ENCODE data around the gene PWWP2B. TPM values are rescaled to one million over a fixed set of nuclear protein-coding genes. Genes with fewer than 3 reads are reported as not detected.
A peak's percentile ranks its signal among the peaks of the same experiment; 100 is the strongest.

The PWWP2B gene
- total RNA-seq, 4 donors from 2014 or later = 14.5 to 35.4 (median 27.3) TPM

GRCh38 chr10:132421847-132422751 is 25.1 kb downstream of the PWWP2B start:
- Histone ChIP-seq H3K27ac (peak overlapping the region; percentile 97 to 98 (median 98)), H3K27me3 (no peaks in the 10 kb centered on the region), H3K9me3 (no peaks in the 10 kb centered on the region), H3K4me1 (peaks cover 50 to 55% of the 10 kb centered on the region in 2 donors), H3K4me3 (replicated peaks in 1 of 3) (no peak overlapping the region), H3K36me3 (no peaks in the 10 kb centered on the region)
- TF ChIP-seq CTCF (IDR thresholded peaks at IDR 0.05) (no peak), POLR2A (IDR thresholded peaks at IDR 0.05) (no peak)
- WGBS, 2 donors = 77 to 85% methylated on average over 24 to 26 of the region's 30 CpGs
- no peak for DNase-seq
- intact Hi-C loops (cut with DNase I) = no loop called here

GRCh38 chr10:132422903-132423825 is 26.2 kb downstream of the PWWP2B start:
- WGBS, 2 donors = 91 to 94% methylated on average over 25 to 26 of the region's 26 CpGs
- Histone ChIP-seq H3K4me3 (replicated peaks in 1 of 3) (no peak overlapping the region), H3K36me3 (no peaks in the 10 kb centered on the region), H3K9me3 (no peaks in the 10 kb centered on the region), H3K4me1 (peaks cover 40 to 44% of the 10 kb centered on the region in 2 donors), H3K27me3 (no peaks in the 10 kb centered on the region), H3K27ac (peak overlapping the region in 2 of 3 donors; percentile 97 to 98)
- TF ChIP-seq POLR2A (IDR thresholded peaks at IDR 0.05) (no peak), CTCF (IDR thresholded peaks at IDR 0.05) (no peak)
- intact Hi-C loops (cut with DNase I) = no loop called here
- DNase-seq = no peak

- Histone ChIP-seq H3K36me3 (no peaks in the 10 kb centered on the region), H3K4me1 (peaks cover 32 to 37% of the 10 kb centered on the region in 2 donors), H3K27me3 (no peaks in the 10 kb centered on the region), H3K4me3 (replicated peaks in 1 of 3) (no peak overlapping the region), H3K27ac (no peak overlapping the region), H3K9me3 (no peaks in the 10 kb centered on the region)
- peak in 1 of 2 donors; percentile 37 for DNase-seq
- 78 to 80% methylated on average over 13 to 17 of the region's 21 CpGs for WGBS, 2 donors
- intact Hi-C loops (cut with DNase I) = no loop called here
- no peak for TF ChIP-seq CTCF (IDR thresholded peaks at IDR 0.05)
- TF ChIP-seq POLR2A (IDR thresholded peaks at IDR 0.05) = no peak
Measured at GRCh38 chr10:132423966-132424861, 27.2 kb downstream of the PWWP2B start.

- 94 to 96% methylated on average over 44 to 58 of the region's 61 CpGs for WGBS, 2 donors
- DNase-seq = no peak
- H3K4me1 ChIP-seq = peaks cover 30 to 37% of the 10 kb centered on the region in 2 donors
- intact Hi-C loops (cut with DNase I) = no loop called here
- TF ChIP-seq POLR2A (IDR thresholded peaks at IDR 0.05) (no peak), CTCF (IDR thresholded peaks at IDR 0.05) (no peak)
- no peaks in the 10 kb centered on the region for H3K9me3 ChIP-seq
- H3K27me3 ChIP-seq = no peaks in the 10 kb centered on the region
- H3K4me3 ChIP-seq (replicated peaks in 1 of 3) = no peak overlapping the region
- no peaks in the 10 kb centered on the region for H3K36me3 ChIP-seq
- H3K27ac ChIP-seq = no peak overlapping the region
Measured at GRCh38 chr10:132425029-132425756, 28.2 kb downstream of the PWWP2B start.
